Lung (tissue), 12 donors: ENCODE results near the gene PCGF1. TPM values are rescaled to one million over a fixed set of nuclear protein-coding genes. Genes with fewer than 3 reads are reported as not detected.

Experiments used
- ATAC-seq: fragments of 200-7000 bp; cut with Tn5 transposase; one replicate; pipeline ENCODE4 v1.9.1; 2020; ENCODE audit warnings: moderate number of reproducible peaks; ENCODE audit not compliant: insufficient read depth, low FRiP score
- DNase-seq, 3 donors: peaks; one replicate each; pipeline ENCODE4 v3.0.0-alpha.2; 2013 to 2017
- H3K27ac ChIP-seq, 2 donors: one replicate each; pipeline ENCODE4 v1.5.1; 2013; ENCODE audit warnings: mild to moderate bottlenecking in 2 of 2, moderate library complexity in 2 of 2, control low read depth in 1 of 2, inconsistent platforms in 1 of 2, low read depth in 1 of 2, low read length in 1 of 2
- H3K27me3 ChIP-seq, 3 donors: one replicate each; pipeline ENCODE4 v1.5.1; 2013; ENCODE audit warnings: low read length in 2 of 3; ENCODE audit not compliant: control insufficient read depth in 3 of 3, insufficient read depth in 3 of 3
- H3K36me3 ChIP-seq, 4 donors: one replicate each; pipeline ENCODE4 v1.5.1; 2013; ENCODE audit warnings: low read length in 4 of 4, mild to moderate bottlenecking in 1 of 4, moderate library complexity in 1 of 4; ENCODE audit not compliant: control insufficient read depth in 4 of 4, insufficient read depth in 4 of 4
- H3K4me1 ChIP-seq, 5 donors: one replicate each; pipeline ENCODE4 v1.5.1; 2013; ENCODE audit warnings: low read length in 5 of 5, mild to moderate bottlenecking in 2 of 5, moderate library complexity in 1 of 5; ENCODE audit not compliant: control insufficient read depth in 5 of 5, insufficient read depth in 5 of 5
- H3K4me3 ChIP-seq: one replicate; pipeline ENCODE4 v1.5.1; 2013; ENCODE audit warnings: mild to moderate bottlenecking, control low read depth, moderate library complexity
- H3K9ac ChIP-seq, 2 donors: one replicate each; pipeline ENCODE4 v1.5.1; 2013; ENCODE audit warnings: low read length in 2 of 2, control low read depth in 1 of 2; ENCODE audit not compliant: insufficient read depth in 1 of 2
- H3K9me3 ChIP-seq, 4 donors: one replicate each; pipeline ENCODE4 v1.5.1; 2013; ENCODE audit warnings: low read length in 3 of 4, mild to moderate bottlenecking in 1 of 4, moderate library complexity in 1 of 4; ENCODE audit not compliant: control insufficient read depth in 4 of 4, insufficient read depth in 3 of 4
- CTCF ChIP-seq: IDR thresholded peaks from 2 replicates; pipeline ENCODE4 v1.5.1; 2012; ENCODE audit warnings: mild to moderate bottlenecking; ENCODE audit errors: control extremely low read depth, extremely low read depth
- WGBS, 2 donors: extraction: QIAGEN DNeasy Blood & Tissue Kit; methylation state at CpG; one replicate each; pipeline ENCODE4 v1.1.7; 2013; 5-methylcytosine and 5-hydroxymethylcytosine counted together
- polyA plus RNA-seq, 2 donors: library from polyadenylated mRNA; stranded (reverse); fragments of 200-250 nt; gene quantifications; one replicate each; pipeline ENCODE4 v1.2.1, GENCODE V29; 2013
- total RNA-seq, 2 donors: library from RNA; depleted of rRNA in 1 of 2; stranded (reverse); fragments of >200 nt in 1 of 2; gene quantifications; one replicate each; pipeline ENCODE4 v1.2.1, GENCODE V29; 2014 to 2021
- donor health status: control.
- donor health status: control.
- donor health status: Bipolar disorder and iron deficiency.
- donor health status: healthy.
- donor health status: DM: yes; HTN: yes; CAD: no.

Gene PCGF1
- total and polyA plus RNA-seq, 4 donors = 16.7 to 47.8 (median 28.1) TPM

- H3K27ac ChIP-seq = no peak overlapping the region
- no peaks in the 10 kb centered on the region for H3K9me3 ChIP-seq
- no peak overlapping the region for H3K9ac ChIP-seq
- TF ChIP-seq CTCF = no peak
- H3K36me3 ChIP-seq = peaks cover 9 to 20% (median 13%) of the 10 kb centered on the region in 4 donors
- no peak overlapping the region for H3K4me3 ChIP-seq
- peaks cover 3 to 36% (median 29%) of the 10 kb centered on the region in 3 donors for H3K27me3 ChIP-seq
- no peak for ATAC-seq
- 66 to 91% methylated on average over 3 of the region's 3 CpGs for WGBS, 2 donors
- no peaks in the 10 kb centered on the region for H3K4me1 ChIP-seq
- no peak for DNase-seq
Measured at GRCh38 chr2:74522516-74522915, 15.0 kb upstream of the PCGF1 start.

DNA sequence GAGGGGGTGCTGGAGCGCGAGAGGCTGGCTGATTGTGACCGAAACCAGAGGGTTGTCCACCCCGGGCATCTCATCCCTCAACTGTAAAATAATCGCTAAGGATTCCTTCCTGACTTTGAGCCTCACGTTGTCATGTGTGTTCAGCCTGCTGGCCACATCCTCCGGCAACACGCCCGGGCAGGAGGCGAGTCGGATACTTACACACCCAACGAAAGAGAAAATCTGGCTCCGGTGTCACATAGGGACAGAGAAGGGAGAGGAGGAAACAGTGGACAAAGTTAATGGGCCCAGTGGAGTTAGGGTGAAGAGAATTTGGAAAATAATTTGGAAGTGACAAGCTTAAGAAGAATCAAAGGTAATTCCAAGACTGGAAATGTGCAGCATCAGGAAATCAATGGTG lies 9.2 kb upstream of the PCGF1 start:
- ATAC-seq = no peak
- Histone ChIP-seq H3K9me3 (peaks cover 0 to 14% (median 0%) of the 10 kb centered on the region in 4 donors), H3K27me3 (peaks cover 9 to 76% (median 70%) of the 10 kb centered on the region in 3 donors), H3K27ac (no peak overlapping the region), H3K4me1 (peaks cover 0 to 21% (median 0%) of the 10 kb centered on the region in 5 donors), H3K36me3 (no peaks in the 10 kb centered on the region), H3K4me3 (no peak overlapping the region), H3K9ac (no peak overlapping the region)
- DNase-seq = no peak
- TF ChIP-seq CTCF = no peak
- WGBS, 2 donors = 67 to 68% methylated on average over 13 of the region's 13 CpGs

GRCh38 chr2:74515981-74516633 lies 8.6 kb upstream of the PCGF1 start:
- peak overlapping the region; percentile 11 for H3K4me3 ChIP-seq
- H3K36me3 ChIP-seq = no peaks in the 10 kb centered on the region
- H3K27me3 ChIP-seq = peaks cover 9 to 82% (median 76%) of the 10 kb centered on the region in 3 donors
- H3K27ac ChIP-seq = no peak overlapping the region
- WGBS, 2 donors = 2 to 5% methylated on average over 60 to 72 of the region's 72 CpGs
- H3K4me1 ChIP-seq = peaks cover 0 to 21% (median 0%) of the 10 kb centered on the region in 5 donors
- ATAC-seq (no peak), DNase-seq (peak; percentile 63 to 80 (median 67))
- peaks cover 0 to 14% (median 0%) of the 10 kb centered on the region in 4 donors for H3K9me3 ChIP-seq
- TF ChIP-seq CTCF = no peak
- H3K9ac ChIP-seq = no peak overlapping the region
